Choroid plexus epithelial cell (primary cell): ENCODE results near the gene SEZ6L.
"Not testable (repeated sequence)": the region's sequence is repeated elsewhere in the genome, so short reads cannot be mapped to it uniquely, and the experiment has no call there.

Source experiments
- DNase-seq: peaks from one replicate; pipeline ENCODE4 v3.0.0-alpha.2; 2010; ENCODE audit warnings: low read depth
- H3K4me3 ChIP-seq: 2 replicates; pipeline ENCODE4 v1.5.1; 2011; ENCODE audit warnings: low read depth, mild to moderate bottlenecking, control low read depth, low read length, moderate library complexity
- TF ChIP-seq, protein P1 (sequence below): conservative IDR thresholded peaks from 2 replicates; pipeline ENCODE4 v1.5.1; 2011; ENCODE audit warnings: low read depth, mild to moderate bottlenecking, control low read depth, inconsistent platforms, low read length, moderate library complexity

Gene SEZ6L

DNA sequence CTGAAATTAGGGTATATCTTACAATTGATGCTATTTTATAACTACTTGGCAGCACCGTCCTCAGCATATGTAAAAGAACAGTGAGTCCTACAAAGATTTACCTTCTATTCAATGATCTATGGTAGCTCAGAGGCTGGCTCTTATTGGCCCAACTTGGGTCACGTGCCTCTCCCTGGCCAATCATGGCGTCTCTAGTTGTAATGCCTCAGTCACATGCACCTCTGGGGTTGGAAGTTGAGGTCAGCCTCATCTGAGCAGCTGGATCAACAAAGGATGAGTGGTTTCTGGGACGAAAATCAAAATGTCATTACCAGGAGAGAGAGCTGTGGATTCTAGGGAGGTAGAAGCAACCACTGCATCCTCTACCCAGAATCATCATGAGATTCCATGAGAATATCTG, 236.9 kb downstream of the SEZ6L start:
- DNase-seq = peak; percentile 34
- TF ChIP-seq, protein P1, sequence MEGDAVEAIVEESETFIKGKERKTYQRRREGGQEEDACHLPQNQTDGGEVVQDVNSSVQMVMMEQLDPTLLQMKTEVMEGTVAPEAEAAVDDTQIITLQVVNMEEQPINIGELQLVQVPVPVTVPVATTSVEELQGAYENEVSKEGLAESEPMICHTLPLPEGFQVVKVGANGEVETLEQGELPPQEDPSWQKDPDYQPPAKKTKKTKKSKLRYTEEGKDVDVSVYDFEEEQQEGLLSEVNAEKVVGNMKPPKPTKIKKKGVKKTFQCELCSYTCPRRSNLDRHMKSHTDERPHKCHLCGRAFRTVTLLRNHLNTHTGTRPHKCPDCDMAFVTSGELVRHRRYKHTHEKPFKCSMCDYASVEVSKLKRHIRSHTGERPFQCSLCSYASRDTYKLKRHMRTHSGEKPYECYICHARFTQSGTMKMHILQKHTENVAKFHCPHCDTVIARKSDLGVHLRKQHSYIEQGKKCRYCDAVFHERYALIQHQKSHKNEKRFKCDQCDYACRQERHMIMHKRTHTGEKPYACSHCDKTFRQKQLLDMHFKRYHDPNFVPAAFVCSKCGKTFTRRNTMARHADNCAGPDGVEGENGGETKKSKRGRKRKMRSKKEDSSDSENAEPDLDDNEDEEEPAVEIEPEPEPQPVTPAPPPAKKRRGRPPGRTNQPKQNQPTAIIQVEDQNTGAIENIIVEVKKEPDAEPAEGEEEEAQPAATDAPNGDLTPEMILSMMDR = no peak
- H3K4me3 ChIP-seq = no peak overlapping the region

GRCh38 chr22:26408562-26409220, 239.4 kb downstream of the SEZ6L start:
- H3K4me3 ChIP-seq, DNase-seq: not testable (repeated sequence)

DNA sequence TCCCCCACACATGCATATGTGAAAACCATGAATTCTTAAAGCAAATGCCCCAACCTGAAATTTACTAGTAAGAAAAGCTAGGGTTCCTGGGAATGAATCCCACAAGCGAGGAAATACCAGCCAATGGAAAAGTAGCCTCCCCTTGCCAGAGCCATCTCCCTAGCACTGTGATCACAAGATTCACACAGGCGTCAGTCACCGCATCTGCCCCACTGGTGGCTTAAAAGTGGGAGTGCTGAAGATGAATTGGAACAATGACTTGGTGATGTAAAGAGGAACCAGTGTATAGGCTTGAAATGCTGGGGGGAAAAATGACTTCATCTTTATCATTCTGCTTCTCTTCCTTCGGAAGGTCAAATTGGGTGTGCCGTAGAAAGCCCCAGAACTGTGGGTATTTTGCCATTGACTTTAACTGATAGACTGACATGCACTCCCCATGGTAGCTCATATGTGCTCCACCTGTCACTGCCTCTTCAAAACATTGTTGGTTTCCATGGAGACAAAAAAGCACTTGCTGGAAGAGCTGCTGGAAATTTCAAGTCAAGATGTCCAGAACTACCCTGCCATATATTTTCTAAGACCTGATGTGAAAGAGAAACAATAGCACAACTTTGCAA, 240.6 kb downstream of the SEZ6L start:
- H3K4me3 ChIP-seq = no peak overlapping the region
- TF ChIP-seq, protein P1 = no peak
- DNase-seq = no peak

- TF ChIP-seq, protein P1 = no peak
- H3K4me3 ChIP-seq = no peak overlapping the region
- no peak for DNase-seq
Measured at GRCh38 chr22:26410386-26410785, 241.1 kb downstream of the SEZ6L start.

DNA sequence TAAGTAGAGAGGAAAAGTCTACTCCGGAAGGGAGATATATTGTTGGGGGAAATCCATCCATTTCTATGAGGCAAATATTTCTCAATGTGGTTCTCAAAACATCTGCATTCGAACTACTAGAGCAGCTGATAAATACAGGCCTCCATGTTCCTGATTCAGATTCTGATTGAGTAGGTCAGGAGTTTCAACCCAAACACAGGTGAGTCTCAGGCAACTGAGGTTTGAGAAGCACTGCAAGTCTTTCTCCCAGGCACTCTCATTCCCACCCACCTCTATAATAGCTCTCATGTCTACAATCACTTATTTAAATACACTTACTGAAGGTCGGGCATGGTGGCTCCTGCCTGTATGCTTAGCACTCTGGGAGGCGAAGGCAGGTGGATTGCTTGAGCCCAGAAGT, 245.1 kb downstream of the SEZ6L start:
- TF ChIP-seq, protein P1 = no peak
- no peak for DNase-seq
- H3K4me3 ChIP-seq = no peak overlapping the region

- DNase-seq = no peak
- TF ChIP-seq, protein P1 = no peak
- H3K4me3 ChIP-seq = no peak overlapping the region
Measured at GRCh38 chr22:26416256-26416655, 247.0 kb downstream of the SEZ6L start.

DNA sequence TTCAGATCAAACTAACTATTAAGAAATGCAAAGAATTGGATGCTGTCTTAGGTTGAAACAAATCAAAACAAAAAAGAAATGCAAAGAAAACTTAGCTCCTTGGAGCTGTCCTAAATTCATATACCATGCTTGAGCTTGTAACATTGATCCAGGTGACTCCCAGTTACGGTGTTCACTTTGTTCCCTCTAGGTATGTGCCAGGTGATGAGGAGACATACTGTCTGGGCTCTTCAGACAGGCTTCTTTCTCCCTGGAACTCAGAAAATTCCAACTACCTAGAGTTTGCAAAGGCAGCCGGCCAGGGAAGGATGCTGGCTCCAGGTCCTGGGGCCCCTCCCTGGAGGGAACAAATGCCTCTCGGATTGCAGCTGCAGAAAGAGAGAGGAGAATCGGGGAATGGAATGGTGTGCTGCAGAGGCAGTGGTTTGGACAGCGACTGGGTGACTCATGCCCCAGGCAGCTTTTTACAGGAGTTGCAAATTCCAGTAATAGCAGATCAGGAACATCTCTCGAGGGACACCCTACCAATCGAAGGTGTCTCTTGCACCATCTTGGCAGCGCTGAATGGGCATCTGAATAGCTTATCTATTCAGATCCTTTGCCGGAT, 247.5 kb downstream of the SEZ6L start:
- DNase-seq = peak; percentile 84
- H3K4me3 ChIP-seq = no peak overlapping the region
- TF ChIP-seq, protein P1 = no peak
